Neutrophil (primary cell): Measurements from ENCODE around the gene CDK2AP2.
"Not testable (repeated sequence)": the region's sequence is repeated elsewhere in the genome, so short reads cannot be mapped to it uniquely, and the experiment has no call there.

ENCODE experiments used
- H3K27ac ChIP-seq: fragments of 200-600 bp; sonication (generic); 2 replicates; pipeline ENCODE4 v1.5.1; 2016; ENCODE audit warnings: mild to moderate bottlenecking, moderate library complexity
- H3K27me3 ChIP-seq: fragments of 200-600 bp; sonication (generic); 2 replicates; pipeline ENCODE4 v1.6.0; 2016; ENCODE audit warnings: mild to moderate bottlenecking
- H3K36me3 ChIP-seq: fragments of 200-600 bp; sonication (generic); 2 replicates; pipeline ENCODE4 v1.5.1; 2017
- H3K4me1 ChIP-seq, 2 experiments: fragments of 200-600 bp in 1 of 2; sonication (generic) in 1 of 2; 1 replicate in 1 of 2; 2 replicates in 1 of 2; pipeline versions ENCODE4 v1.5.1 to v1.6.1; 2013 to 2016; ENCODE audit warnings: low read depth in 1 of 2, low read length in 1 of 2, mild to moderate bottlenecking in 1 of 2, moderate library complexity in 1 of 2; ENCODE audit not compliant: control insufficient read depth in 1 of 2, insufficient read depth in 1 of 2
- H3K4me3 ChIP-seq, 2 experiments: fragments of 200-600 bp in 1 of 2; sonication (generic) in 1 of 2; 1 replicate in 1 of 2; 2 replicates in 1 of 2; pipeline ENCODE4 v1.5.1; 2013 to 2016; ENCODE audit warnings: low read depth in 1 of 2, low read length in 1 of 2, mild to moderate bottlenecking in 1 of 2, moderate library complexity in 1 of 2
- H3K9me3 ChIP-seq: fragments of 200-600 bp; sonication (generic); 2 replicates; pipeline ENCODE4 v1.5.1; 2016
- CTCF ChIP-seq: fragments of 200-600 bp; sonication (generic); IDR thresholded peaks from 2 replicates; pipeline ENCODE4 v1.5.1; 2016; ENCODE audit warnings: antibody characterized with exemption

The CDK2AP2 gene

DNA sequence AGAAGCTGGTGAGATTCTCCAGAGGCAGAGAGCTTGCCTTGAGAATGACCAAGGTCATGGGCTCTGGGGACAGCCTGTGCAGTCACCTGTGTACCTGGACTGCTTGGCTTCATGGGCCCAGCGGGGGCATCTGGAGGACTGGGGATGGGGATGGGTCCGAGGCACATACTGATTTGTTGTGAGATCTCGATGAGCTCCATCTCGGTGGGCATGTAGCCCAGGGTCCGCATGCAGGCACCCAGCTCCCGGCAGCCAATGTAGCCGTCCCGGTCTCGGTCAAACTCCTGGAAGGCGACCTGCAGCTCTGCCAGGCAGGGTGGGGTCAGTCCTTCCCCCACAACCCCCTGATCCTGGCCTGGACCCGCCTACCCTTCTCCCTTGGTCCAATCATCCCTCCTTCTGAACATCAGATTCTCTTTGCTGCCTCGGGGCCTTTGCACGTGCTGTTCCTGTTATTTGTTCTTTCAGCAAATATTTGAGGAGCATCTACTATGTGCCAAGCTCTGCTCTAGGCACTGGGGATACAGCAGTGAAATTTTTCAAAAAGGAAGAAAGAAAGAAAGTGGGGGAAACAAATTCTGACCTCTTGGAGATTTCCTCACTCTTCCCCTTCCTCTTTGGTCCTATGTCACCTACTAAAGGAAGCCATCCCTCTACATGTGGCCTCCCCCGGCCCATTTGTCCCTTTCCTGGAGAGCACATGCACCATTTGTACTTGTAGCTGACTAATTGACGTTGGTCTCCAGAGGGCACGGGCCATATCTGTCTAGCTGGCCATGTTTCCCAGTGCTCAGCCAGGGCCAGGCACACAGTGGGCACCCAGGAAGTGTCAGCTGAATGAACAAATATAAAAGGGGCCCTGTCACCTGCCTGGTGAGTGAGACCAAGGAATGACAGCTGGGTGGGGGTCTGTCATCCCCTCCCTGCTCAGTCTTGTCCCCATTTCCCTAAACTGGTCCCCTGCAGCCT lies 13.2 kb upstream of the CDK2AP2 start:
- H3K36me3 ChIP-seq: no peaks in the 10 kb centered on the region
- no peak overlapping the region for H3K27ac ChIP-seq
- no peaks in the 10 kb centered on the region for H3K27me3 ChIP-seq
- no peak for TF ChIP-seq CTCF
- no peaks in the 10 kb centered on the region for H3K9me3 ChIP-seq
- H3K4me3 ChIP-seq: no peak overlapping the region
- H3K4me1 ChIP-seq: no peaks in the 10 kb centered on the region

DNA sequence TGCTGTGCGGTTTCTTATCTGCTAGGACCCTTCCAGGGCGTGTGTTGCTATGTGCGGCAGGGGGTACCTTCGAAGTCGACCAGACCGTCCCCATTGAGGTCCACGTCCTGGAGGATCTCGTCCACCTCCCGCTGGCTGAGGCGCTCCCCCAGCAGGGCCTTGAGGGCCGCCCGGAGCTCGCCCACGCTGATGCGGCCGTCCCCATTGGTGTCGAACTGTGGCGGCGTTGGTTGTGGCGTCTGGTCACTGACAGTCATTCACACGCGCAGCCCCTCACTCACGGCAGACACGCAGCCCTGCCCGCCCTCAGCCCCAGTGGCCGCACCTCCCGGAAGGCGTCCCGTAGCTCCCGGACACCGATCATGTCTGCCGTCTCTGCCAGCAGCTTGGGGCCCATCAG lies 11.8 kb upstream of the CDK2AP2 start:
- no peaks in the 10 kb centered on the region for H3K4me1 ChIP-seq
- peaks cover 6% of the 10 kb centered on the region for H3K27me3 ChIP-seq
- TF ChIP-seq CTCF: no peak
- no peaks in the 10 kb centered on the region for H3K9me3 ChIP-seq
- no peak overlapping the region for H3K4me3 ChIP-seq
- H3K36me3 ChIP-seq: no peaks in the 10 kb centered on the region
- no peak overlapping the region for H3K27ac ChIP-seq

DNA sequence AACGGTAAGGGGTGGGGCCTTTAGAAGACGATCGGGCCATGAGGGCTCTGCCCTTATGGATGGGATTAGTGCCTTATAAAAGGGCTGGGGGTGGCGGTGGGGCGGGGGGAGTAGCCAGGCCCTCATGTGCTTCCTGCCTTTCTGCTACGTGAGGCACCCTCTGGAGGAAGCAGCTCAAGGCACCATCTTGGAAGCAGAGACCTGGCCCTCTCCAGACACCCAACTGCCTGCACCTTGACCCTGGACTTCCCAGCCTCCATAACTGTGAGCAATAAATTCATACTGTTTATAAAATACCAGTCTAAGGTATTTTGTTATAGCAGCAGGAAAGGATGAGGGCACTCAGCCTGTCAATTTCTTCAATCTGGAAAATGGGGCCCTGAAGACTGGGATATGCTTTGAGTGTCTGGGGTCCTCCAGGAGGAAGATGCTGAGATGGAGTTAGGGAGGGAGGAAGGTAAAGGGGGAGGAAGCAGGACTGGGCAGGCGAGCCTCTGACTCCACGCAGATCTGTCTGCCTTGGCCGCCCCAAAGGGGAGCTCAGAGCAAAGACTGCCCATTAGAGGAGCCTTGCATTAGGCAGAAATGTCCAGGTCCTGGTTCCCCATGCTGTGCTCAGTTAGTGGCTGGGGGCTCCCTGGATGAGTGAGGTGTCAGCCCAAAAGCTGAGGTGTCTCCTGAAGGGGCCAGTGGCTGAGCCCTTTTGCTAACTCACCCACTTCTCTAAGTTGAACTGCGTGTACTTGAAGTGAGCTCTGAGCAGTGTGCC lies 10.0 kb upstream of the CDK2AP2 start:
- Histone ChIP-seq H3K4me3 (no peak overlapping the region), H3K36me3 (no peaks in the 10 kb centered on the region), H3K4me1 (no peaks in the 10 kb centered on the region), H3K9me3 (no peaks in the 10 kb centered on the region), H3K27me3 (peaks cover 20% of the 10 kb centered on the region), H3K27ac (no peak overlapping the region)
- TF ChIP-seq CTCF: no peak

DNA sequence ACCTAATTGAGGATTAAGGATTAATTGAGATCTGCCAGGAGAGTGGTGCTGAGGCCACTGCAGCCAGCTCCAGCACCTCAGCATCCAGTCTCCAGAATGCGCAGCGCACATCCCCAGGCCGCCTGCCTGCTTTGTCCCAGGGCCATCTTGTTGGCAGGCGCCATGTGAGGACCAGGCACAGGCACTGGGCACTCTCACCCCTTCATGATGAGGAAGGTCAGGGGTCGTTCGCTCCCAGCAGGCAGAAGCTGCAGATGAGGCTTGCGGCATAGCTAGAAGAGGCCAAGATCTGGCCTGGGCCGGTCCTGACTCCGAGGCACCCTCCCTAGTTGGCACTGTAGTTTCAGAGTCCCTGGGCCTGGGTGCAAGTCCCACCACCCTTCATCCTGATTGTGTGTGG lies 8.8 kb upstream of the CDK2AP2 start:
- H3K4me3 ChIP-seq: no peak overlapping the region
- H3K27ac ChIP-seq: no peak overlapping the region
- H3K9me3 ChIP-seq: no peaks in the 10 kb centered on the region
- H3K4me1 ChIP-seq: no peaks in the 10 kb centered on the region
- H3K36me3 ChIP-seq: no peaks in the 10 kb centered on the region
- no peak for TF ChIP-seq CTCF
- peaks cover 32% of the 10 kb centered on the region for H3K27me3 ChIP-seq

- H3K27me3 ChIP-seq: peaks cover 55% of the 10 kb centered on the region
- H3K27ac ChIP-seq: no peak overlapping the region
- peaks cover under 1% of the 10 kb centered on the region in 2 experiments for H3K4me1 ChIP-seq
- no peak for TF ChIP-seq CTCF
- no peaks in the 10 kb centered on the region for H3K36me3 ChIP-seq
- H3K9me3 ChIP-seq: no peaks in the 10 kb centered on the region
- no peak overlapping the region for H3K4me3 ChIP-seq
Observed at GRCh38 chr11:67514116-67514515, 6.2 kb upstream of the CDK2AP2 start.

- not testable (repeated sequence) for H3K4me3 ChIP-seq, H3K27ac ChIP-seq, H3K36me3 ChIP-seq, H3K9me3 ChIP-seq
- Histone ChIP-seq H3K27me3 (peaks cover 55% of the 10 kb centered on the region), H3K4me1 (peaks cover 19 to 21% of the 10 kb centered on the region in 2 experiments)
Observed at GRCh38 chr11:67511558-67511957, 3.6 kb upstream of the CDK2AP2 start.
